GM12892 (cell line): ENCODE measurements around the gene MMP21.

Source experiments
- POLR2A ChIP-seq: IDR thresholded peaks from 2 replicates; pipeline ENCODE4 v1.6.1; 2011; ENCODE audit warnings: low read depth, low read length, control low read depth
- POLR2AphosphoS5 ChIP-seq: IDR thresholded peaks from 2 replicates; pipeline ENCODE4 v1.6.1; 2011; ENCODE audit warnings: low read depth, low read length, control low read depth
- TAF1 ChIP-seq: IDR thresholded peaks from 2 replicates; pipeline ENCODE4 v1.6.1; 2011; ENCODE audit warnings: low read depth, mild to moderate bottlenecking, control low read depth, low read length, borderline replicate concordance

DNA sequence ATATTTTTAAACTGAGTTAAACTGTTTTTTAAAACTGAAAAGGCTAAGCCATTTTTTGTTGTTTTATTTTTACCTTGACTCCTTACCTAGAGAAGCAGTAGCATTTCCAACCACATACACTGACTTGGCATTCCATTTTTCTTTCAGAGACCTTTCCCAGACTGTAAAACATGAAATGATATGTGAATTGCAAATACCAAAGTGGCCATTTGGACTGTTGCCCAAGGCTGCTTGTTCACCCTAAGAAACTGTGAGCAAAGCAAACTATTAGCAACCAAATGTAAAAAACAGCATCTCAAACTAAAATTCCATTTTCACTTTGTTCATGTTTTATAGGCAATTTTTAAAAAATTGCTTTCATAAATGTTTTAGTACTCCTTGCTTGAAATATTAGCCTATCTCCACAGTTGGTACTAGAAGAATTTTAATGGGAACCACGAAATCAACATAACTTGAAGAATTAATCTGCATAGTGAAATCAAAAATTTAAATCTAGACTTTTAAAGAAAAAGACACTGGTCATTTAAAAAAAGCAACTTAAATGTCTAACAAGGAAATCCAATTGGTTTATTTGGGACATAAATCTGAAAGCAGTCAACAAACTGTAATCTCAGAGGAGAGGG, 36.6 kb upstream of the MMP21 start:
- no peak for TF ChIP-seq POLR2A
- TF ChIP-seq POLR2AphosphoS5: no peak
- no peak for TF ChIP-seq TAF1
